ENCODE data around the gene AIP.

GRCh38 chr11:67440229-67441097 lies 42.4 kb upstream of the AIP start:
- TF ChIP-seq, protein P1, sequence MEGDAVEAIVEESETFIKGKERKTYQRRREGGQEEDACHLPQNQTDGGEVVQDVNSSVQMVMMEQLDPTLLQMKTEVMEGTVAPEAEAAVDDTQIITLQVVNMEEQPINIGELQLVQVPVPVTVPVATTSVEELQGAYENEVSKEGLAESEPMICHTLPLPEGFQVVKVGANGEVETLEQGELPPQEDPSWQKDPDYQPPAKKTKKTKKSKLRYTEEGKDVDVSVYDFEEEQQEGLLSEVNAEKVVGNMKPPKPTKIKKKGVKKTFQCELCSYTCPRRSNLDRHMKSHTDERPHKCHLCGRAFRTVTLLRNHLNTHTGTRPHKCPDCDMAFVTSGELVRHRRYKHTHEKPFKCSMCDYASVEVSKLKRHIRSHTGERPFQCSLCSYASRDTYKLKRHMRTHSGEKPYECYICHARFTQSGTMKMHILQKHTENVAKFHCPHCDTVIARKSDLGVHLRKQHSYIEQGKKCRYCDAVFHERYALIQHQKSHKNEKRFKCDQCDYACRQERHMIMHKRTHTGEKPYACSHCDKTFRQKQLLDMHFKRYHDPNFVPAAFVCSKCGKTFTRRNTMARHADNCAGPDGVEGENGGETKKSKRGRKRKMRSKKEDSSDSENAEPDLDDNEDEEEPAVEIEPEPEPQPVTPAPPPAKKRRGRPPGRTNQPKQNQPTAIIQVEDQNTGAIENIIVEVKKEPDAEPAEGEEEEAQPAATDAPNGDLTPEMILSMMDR (IDR thresholded peaks at IDR 0.05) = no peak
- TF ChIP-seq POLR2AphosphoS5 (IDR thresholded peaks at IDR 0.05) = no peak
